ENCODE results near the gene MOB3C. TPM values are rescaled to one million over a fixed set of nuclear protein-coding genes. Genes with fewer than 3 reads are reported as not detected.

The MOB3C gene
- total and polyA plus RNA-seq, 10 of the 15 experiments (the other 5 are each of a cell fraction or from before 2014, with no cell fraction given) = 1.0 to 16.0 (median 9.4) TPM

DNA sequence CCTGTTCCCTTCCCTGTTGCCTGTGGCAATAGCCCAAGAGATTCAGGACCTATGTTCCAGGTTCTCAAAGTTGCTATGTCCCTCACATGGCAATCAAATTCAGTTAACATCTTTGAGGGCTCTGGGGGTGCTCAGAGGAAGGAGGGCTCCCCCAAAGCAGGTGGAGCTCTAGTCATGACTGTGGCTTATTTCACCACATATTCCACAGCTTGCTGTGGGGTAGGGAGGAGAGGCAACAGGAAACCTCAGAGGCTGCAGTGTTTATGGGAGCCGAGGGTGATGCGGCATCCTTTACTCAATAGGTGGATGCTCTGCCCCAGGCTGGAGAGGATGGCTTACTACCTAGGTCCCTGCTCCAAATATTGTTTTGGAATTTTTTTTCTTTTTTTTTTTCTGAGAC, 11.4 kb downstream of the MOB3C start (continued):
- TF ChIP-seq, protein P1, sequence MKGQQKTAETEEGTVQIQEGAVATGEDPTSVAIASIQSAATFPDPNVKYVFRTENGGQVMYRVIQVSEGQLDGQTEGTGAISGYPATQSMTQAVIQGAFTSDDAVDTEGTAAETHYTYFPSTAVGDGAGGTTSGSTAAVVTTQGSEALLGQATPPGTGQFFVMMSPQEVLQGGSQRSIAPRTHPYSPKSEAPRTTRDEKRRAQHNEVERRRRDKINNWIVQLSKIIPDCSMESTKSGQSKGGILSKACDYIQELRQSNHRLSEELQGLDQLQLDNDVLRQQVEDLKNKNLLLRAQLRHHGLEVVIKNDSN (IDR thresholded peaks at IDR 0.05; ENCODE audit: borderline replicate concordance, extremely low read length, insufficient read depth, low read depth, low read length) = no peak
- TF ChIP-seq NKRF (conservative IDR thresholded peaks at IDR 0.05) (no peak), ZNF622 (IDR thresholded peaks at IDR 0.05) (no peak), RB1 (IDR thresholded peaks at IDR 0.05; ENCODE audit: borderline replicate concordance) (no peak)

GRCh38 chr1:46603858-46604549, 12.6 kb downstream of the MOB3C start, which contains the start of gene MKNK1:
TSS of gene MKNK1 (minus strand) at chr1:46604268. CDS start at chr1:46583327, 20,941 bp downstream.
- Histone ChIP-seq H4K20me1 (ENCODE audit: control insufficient read depth, insufficient read depth) (no peaks in the 10 kb centered on the region), H3K4me1 (ENCODE audit: control insufficient read depth, insufficient read depth, low read length) (0 out of 2 replicates have a peak, but pooled peaks cover 3% of the 10 kb centered on the region), H3K27me3 (replicated peaks in 1 of 2; ENCODE audit: control insufficient read depth in 2 of 2, insufficient read depth in 2 of 2, low read length in 1 of 2) (no peaks in the 10 kb centered on the region), H3K9me3 (replicated peaks; ENCODE audit: control insufficient read depth, insufficient read depth, low read length) (no peaks in the 10 kb centered on the region), H3K79me2 (ENCODE audit: control insufficient read depth, insufficient read depth, low read length) (peaks cover 2% of the 10 kb centered on the region; the same call in 1 of the 2 replicates), H3K4me3 (peak within 1 kb of the TSS; percentile 67), H3K36me3 (ENCODE audit: control insufficient read depth in 2 of 2, insufficient read depth in 2 of 2, low read length in 1 of 2) (peaks cover 0 to 6% of the 10 kb centered on the region in 2 experiments; a peak in 2 of 4 replicates), H2AFZ (ENCODE audit: control insufficient read depth, low read depth, low read length) (peak within 1 kb of the TSS; percentile 96), H3K27ac (ENCODE audit: control insufficient read depth, insufficient read depth) (peak within 1 kb of the TSS; percentile 74), H3K4me2 (ENCODE audit: control insufficient read depth, insufficient read depth) (peak within 1 kb of the TSS; percentile 78), H3K9ac (ENCODE audit: control insufficient read depth, insufficient read depth, low read length) (peak within 1 kb of the TSS; percentile 81)
- intact Hi-C loops (cut with micrococcal nuclease; ENCODE audit: unreplicated experiment) = loop anchor here (5.0 kb wide), 1 partner anchor 63 kb away; the partner anchor contains the start of gene ATPAF1
- peak; percentile 78 for FAIRE-seq
- POLR2A ChIA-PET = interaction anchor here (0.5 to 9.1 kb wide), 8 partner anchors 10 to 1301 kb away, joined by 3 to 124 read pairs (median 5); partner anchors contain the start of genes ATPAF1, EFCAB14 and MOB3C
- CTCF ChIA-PET = interaction anchor here (0.5 to 3.3 kb wide), 16 partner anchors 10 to 735 kb away, joined by 3 to 30 read pairs (median 3); partner anchors contain the start of gene MOB3C
- SMC1A ChIA-PET (ENCODE audit: uncharacterized antibody, unreplicated experiment) = interaction anchor here (0.7 to 6.2 kb wide), 7 partner anchors 10 to 116 kb away, joined by 3 to 53 read pairs (median 3); partner anchors contain the start of gene MOB3C
- in situ Hi-C loops (cut with MboI) = no loop called here
- RAD21 ChIA-PET (ENCODE audit: unreplicated experiment) = interaction anchor here (0.9 to 2.9 kb wide), 5 partner anchors 11 to 275 kb away, joined by 3 to 41 read pairs (median 4); partner anchors contain the start of genes ATPAF1, EFCAB14 and MOB3C
- BruUV-seq (replicated peaks) = TSS peak; percentile 45
- ATAC-seq = peak; percentile 98
- DNase-seq (ENCODE audit: low read depth, low spot score) = peak; percentile 87
- WGBS (ENCODE audit: insufficient coverage, insufficient replicate concordance, low lambda C conversion rate, missing lambda C conversion rate) = under 1% methylated on average over 53 of the region's 53 CpGs
- TF ChIP-seq RAD51 (IDR thresholded peaks at IDR 0.05) (no peak), ATF7 (IDR thresholded peaks at IDR 0.05; ENCODE audit: low read depth) (no peak), RCOR1 (conservative IDR thresholded peaks at IDR 0.05; ENCODE audit: low read depth, low read length) (no peak), ASH2L (IDR thresholded peaks at IDR 0.05; ENCODE audit: borderline replicate concordance, low read depth) (no peak), SMAD5 (IDR thresholded peaks at IDR 0.05; ENCODE audit: low read depth) (peak; percentile 94; the same call in 1 of the 2 replicates)
- TF ChIP-seq, protein P2, sequence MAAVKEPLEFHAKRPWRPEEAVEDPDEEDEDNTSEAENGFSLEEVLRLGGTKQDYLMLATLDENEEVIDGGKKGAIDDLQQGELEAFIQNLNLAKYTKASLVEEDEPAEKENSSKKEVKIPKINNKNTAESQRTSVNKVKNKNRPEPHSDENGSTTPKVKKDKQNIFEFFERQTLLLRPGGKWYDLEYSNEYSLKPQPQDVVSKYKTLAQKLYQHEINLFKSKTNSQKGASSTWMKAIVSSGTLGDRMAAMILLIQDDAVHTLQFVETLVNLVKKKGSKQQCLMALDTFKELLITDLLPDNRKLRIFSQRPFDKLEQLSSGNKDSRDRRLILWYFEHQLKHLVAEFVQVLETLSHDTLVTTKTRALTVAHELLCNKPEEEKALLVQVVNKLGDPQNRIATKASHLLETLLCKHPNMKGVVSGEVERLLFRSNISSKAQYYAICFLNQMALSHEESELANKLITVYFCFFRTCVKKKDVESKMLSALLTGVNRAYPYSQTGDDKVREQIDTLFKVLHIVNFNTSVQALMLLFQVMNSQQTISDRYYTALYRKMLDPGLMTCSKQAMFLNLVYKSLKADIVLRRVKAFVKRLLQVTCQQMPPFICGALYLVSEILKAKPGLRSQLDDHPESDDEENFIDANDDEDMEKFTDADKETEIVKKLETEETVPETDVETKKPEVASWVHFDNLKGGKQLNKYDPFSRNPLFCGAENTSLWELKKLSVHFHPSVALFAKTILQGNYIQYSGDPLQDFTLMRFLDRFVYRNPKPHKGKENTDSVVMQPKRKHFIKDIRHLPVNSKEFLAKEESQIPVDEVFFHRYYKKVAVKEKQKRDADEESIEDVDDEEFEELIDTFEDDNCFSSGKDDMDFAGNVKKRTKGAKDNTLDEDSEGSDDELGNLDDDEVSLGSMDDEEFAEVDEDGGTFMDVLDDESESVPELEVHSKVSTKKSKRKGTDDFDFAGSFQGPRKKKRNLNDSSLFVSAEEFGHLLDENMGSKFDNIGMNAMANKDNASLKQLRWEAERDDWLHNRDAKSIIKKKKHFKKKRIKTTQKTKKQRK (IDR thresholded peaks at IDR 0.05; ENCODE audit: low read depth, low read length) = no peak
